Stimulated activated CD8-positive, alpha-beta memory T cell treated with anti-CD3 and anti-CD28 coated beads, Interleukin-7, amount 100 ng/mL, for 24 hours (primary cell): Measurements from ENCODE around the gene GTF2A1.

ENCODE experiments used
- DNase-seq: peaks from one replicate; pipeline ENCODE4 v3.0.0-alpha.2; 2020; ENCODE audit warnings: low read depth

GTF2A1 gene

GRCh38 chr14:81177225-81177624 is 43.5 kb downstream of the GTF2A1 start:
- DNase-seq: no peak

GRCh38 chr14:81176241-81176640 is 44.5 kb downstream of the GTF2A1 start:
- no peak for DNase-seq

- DNase-seq: no peak
Observed at GRCh38 chr14:81172881-81173280, 47.9 kb downstream of the GTF2A1 start.

GRCh38 chr14:81172353-81172752 is 48.4 kb downstream of the GTF2A1 start:
- DNase-seq: no peak

GRCh38 chr14:81170829-81171195 is 49.9 kb downstream of the GTF2A1 start:
- DNase-seq: no peak

GRCh38 chr14:81170104-81170828 is 50.5 kb downstream of the GTF2A1 start:
- DNase-seq: peak; percentile 79

- DNase-seq: no peak
Observed at GRCh38 chr14:81169711-81170103, 51.1 kb downstream of the GTF2A1 start.

GRCh38 chr14:81169267-81169666 is 51.5 kb downstream of the GTF2A1 start:
- no peak for DNase-seq

GRCh38 chr14:81166121-81166520 is 54.6 kb downstream of the GTF2A1 start:
- no peak for DNase-seq

- DNase-seq: no peak
Observed at GRCh38 chr14:81165188-81165587, 55.6 kb downstream of the GTF2A1 start.

- DNase-seq: peak; percentile 25
Observed at GRCh38 chr14:81164167-81164774, 56.5 kb downstream of the GTF2A1 start.

- no peak for DNase-seq
Observed at GRCh38 chr14:81162941-81163340, 57.8 kb downstream of the GTF2A1 start.

- no peak for DNase-seq
Observed at GRCh38 chr14:81161749-81162148, 59.0 kb downstream of the GTF2A1 start.

GRCh38 chr14:81161088-81161487 is 59.7 kb downstream of the GTF2A1 start:
- no peak for DNase-seq

GRCh38 chr14:81157431-81157830 is 63.3 kb downstream of the GTF2A1 start:
- DNase-seq: no peak

- DNase-seq: no peak
Observed at GRCh38 chr14:81153187-81153586, 67.6 kb downstream of the GTF2A1 start.

- DNase-seq: no peak
Observed at GRCh38 chr14:81148635-81149034, 72.1 kb downstream of the GTF2A1 start.

- DNase-seq: no peak
Observed at GRCh38 chr14:81147140-81147897, 73.4 kb downstream of the GTF2A1 start.

- DNase-seq: no peak
Observed at GRCh38 chr14:81144824-81145603, 75.7 kb downstream of the GTF2A1 start.

- DNase-seq: no peak
Observed at GRCh38 chr14:81143793-81144192, 77.0 kb downstream of the GTF2A1 start.

- no peak for DNase-seq
Observed at GRCh38 chr14:81141426-81141825, 79.3 kb downstream of the GTF2A1 start.

- DNase-seq: no peak
Observed at GRCh38 chr14:81138429-81138828, 82.3 kb downstream of the GTF2A1 start.
